SU-DHL-6 (cell line): ENCODE measurements around the gene TMEM225B.
"Not testable (repeated sequence)": the region's sequence is repeated elsewhere in the genome, so short reads cannot be mapped to it uniquely, and the experiment has no call there.

Source experiments
- H2AFZ ChIP-seq: fragments of 200-600 bp; sonication (generic); 2 replicates; pipeline ENCODE4 v1.6.1; 2014; ENCODE audit warnings: low read depth, mild to moderate bottlenecking, moderate library complexity, mixed read lengths, antibody characterized with exemption, low read length; ENCODE audit not compliant: severe bottlenecking
- H3F3A ChIP-seq: fragments of 200-600 bp; shearing (Covaris generic); 2 replicates; pipeline ENCODE4 v1.6.0; 2016; ENCODE audit warnings: antibody characterized with exemption, mild to moderate bottlenecking; ENCODE audit not compliant: insufficient read depth
- H3K27ac ChIP-seq: fragments of 200-600 bp; sonication (generic); 2 replicates; pipeline ENCODE4 v1.5.1; 2016; ENCODE audit warnings: low read depth, mild to moderate bottlenecking, low read length, moderate library complexity, mixed read lengths
- H3K27me3 ChIP-seq: fragments of 200-600 bp; sonication (generic), shearing (Covaris generic); 2 replicates; pipeline ENCODE4 v1.6.0; 2014; ENCODE audit warnings: mild to moderate bottlenecking, low read length
- H3K36me3 ChIP-seq: fragments of 200-600 bp; sonication (generic); 2 replicates; pipeline ENCODE4 v1.6.1; 2014; ENCODE audit warnings: mild to moderate bottlenecking, low read length, mixed read lengths
- H3K4me2 ChIP-seq: fragments of 300-600, 200-600 bp; shearing (Covaris generic), sonication (generic); 2 replicates; pipeline ENCODE4 v1.6.0; 2014; ENCODE audit warnings: low read length, low read depth, mild to moderate bottlenecking; ENCODE audit not compliant: poor library complexity, severe bottlenecking
- H3K4me3 ChIP-seq: fragments of 200-600 bp; sonication (generic); 2 replicates; pipeline ENCODE4 v1.5.1; 2014; ENCODE audit warnings: antibody characterized with exemption, low read length, mild to moderate bottlenecking, mixed read lengths; ENCODE audit not compliant: insufficient read depth, poor library complexity, severe bottlenecking
- H3K79me2 ChIP-seq: fragments of 200-600 bp; sonication (generic); 2 replicates; pipeline ENCODE4 v1.6.1; 2014; ENCODE audit warnings: mild to moderate bottlenecking, low read length, moderate library complexity; ENCODE audit not compliant: insufficient read depth
- H3K9ac ChIP-seq: fragments of 200-600 bp; sonication (generic); 2 replicates; pipeline ENCODE4 v1.7.0; 2014; ENCODE audit warnings: mild to moderate bottlenecking, low read length
- H3K9me2 ChIP-seq: fragments of 200-600 bp; sonication (generic); replicated peaks from 2 replicates; pipeline ENCODE4 v1.6.1; 2014; ENCODE audit warnings: low read length; ENCODE audit not compliant: insufficient read depth
- H3K9me3 ChIP-seq: fragments of 200-600 bp; sonication (generic); 2 replicates; pipeline ENCODE4 v1.6.1; 2014; ENCODE audit warnings: low read length, mixed read lengths; ENCODE audit not compliant: insufficient read depth
- H4K20me1 ChIP-seq: fragments of 200-600 bp; sonication (generic); 2 replicates; pipeline ENCODE4 v1.6.1; 2014; ENCODE audit warnings: low read depth, mild to moderate bottlenecking, antibody characterized with exemption, low read length, moderate library complexity, mixed read lengths
- CTCF ChIP-seq: fragments of 200-600 bp; sonication (generic); IDR thresholded peaks from one replicate; pipeline ENCODE4 v1.5.1; 2017; ENCODE audit warnings: antibody characterized with exemption, mild to moderate bottlenecking, low read length, moderate library complexity; ENCODE audit not compliant: insufficient read depth, poor library complexity, severe bottlenecking
- EZH2phosphoT487 ChIP-seq: fragments of 200-600 bp; sonication (generic), shearing (Covaris generic); conservative IDR thresholded peaks from 2 replicates; pipeline ENCODE4 v1.6.1; 2018; ENCODE audit warnings: mild to moderate bottlenecking, antibody characterized with exemption, low read length, moderate library complexity, mixed read lengths

TMEM225B gene

GRCh38 chr7:99648843-99649242 lies 50.8 kb downstream of the TMEM225B start:
- TF ChIP-seq CTCF (no peak), EZH2phosphoT487 (no peak)
- no peak overlapping the region for H3K4me2 ChIP-seq
- H3K9ac ChIP-seq: no peak overlapping the region

GRCh38 chr7:99651290-99651689 lies 53.2 kb downstream of the TMEM225B start:
- no peak overlapping the region for H3K27ac ChIP-seq

More at GRCh38 chr7:99648843-99649242, 50.8 kb downstream of the TMEM225B start:
- Histone ChIP-seq H3F3A (no peaks in the 10 kb centered on the region), H3K27me3 (no peaks in the 10 kb centered on the region), H3K27ac (no peak overlapping the region), H4K20me1 (no peaks in the 10 kb centered on the region), H3K79me2 (no peaks in the 10 kb centered on the region), H3K9me3 (no peaks in the 10 kb centered on the region), H3K36me3 (no peaks in the 10 kb centered on the region), H2AFZ (no peak overlapping the region), H3K4me3 (no peak overlapping the region), H3K9me2 (no peaks in the 10 kb centered on the region)

GRCh38 chr7:99652671-99653070 lies 54.6 kb downstream of the TMEM225B start:
- no peak for TF ChIP-seq EZH2phosphoT487
- Histone ChIP-seq H2AFZ (no peak overlapping the region), H3K36me3 (no peaks in the 10 kb centered on the region)

More at GRCh38 chr7:99651290-99651689, 53.2 kb downstream of the TMEM225B start:
- no peak overlapping the region for H3K4me3 ChIP-seq
- H3K9me2 ChIP-seq: no peaks in the 10 kb centered on the region
- TF ChIP-seq CTCF: no peak
- no peak for TF ChIP-seq EZH2phosphoT487
- no peaks in the 10 kb centered on the region for H3K79me2 ChIP-seq
- H3K4me2 ChIP-seq: no peak overlapping the region
- no peaks in the 10 kb centered on the region for H4K20me1 ChIP-seq
- no peaks in the 10 kb centered on the region for H3F3A ChIP-seq
- no peaks in the 10 kb centered on the region for H3K9me3 ChIP-seq
- H3K27me3 ChIP-seq: no peaks in the 10 kb centered on the region
- H3K9ac ChIP-seq: no peak overlapping the region
- no peaks in the 10 kb centered on the region for H3K36me3 ChIP-seq
- no peak overlapping the region for H2AFZ ChIP-seq

GRCh38 chr7:99653269-99653668 lies 55.2 kb downstream of the TMEM225B start:
- H2AFZ ChIP-seq, H3K36me3 ChIP-seq, H3K27ac ChIP-seq, H3K9me2 ChIP-seq, H4K20me1 ChIP-seq, H3K27me3 ChIP-seq, H3K4me3 ChIP-seq, H3K9ac ChIP-seq, H3K4me2 ChIP-seq, H3F3A ChIP-seq, H3K9me3 ChIP-seq, H3K79me2 ChIP-seq: not testable (repeated sequence)

More at GRCh38 chr7:99652671-99653070, 54.6 kb downstream of the TMEM225B start:
- no peaks in the 10 kb centered on the region for H4K20me1 ChIP-seq
- no peaks in the 10 kb centered on the region for H3K9me3 ChIP-seq
- no peaks in the 10 kb centered on the region for H3K79me2 ChIP-seq
- H3K9ac ChIP-seq: no peak overlapping the region
- H3F3A ChIP-seq: no peaks in the 10 kb centered on the region
- no peak overlapping the region for H3K4me2 ChIP-seq
- no peak overlapping the region for H3K4me3 ChIP-seq
- no peaks in the 10 kb centered on the region for H3K27me3 ChIP-seq
- no peaks in the 10 kb centered on the region for H3K9me2 ChIP-seq
- H3K27ac ChIP-seq: no peak overlapping the region
